GM12873 (cell line): Measurements from ENCODE around the gene NUP107.

ENCODE experiments used
- TF ChIP-seq, protein P1 (sequence below): IDR thresholded peaks from 2 replicates; pipeline ENCODE4 v1.5.1; 2012; ENCODE audit warnings: low read depth, mild to moderate bottlenecking, moderate library complexity, low read length, control low read depth; ENCODE audit not compliant: insufficient read depth; ENCODE audit errors: missing control alignments

NUP107 gene

DNA sequence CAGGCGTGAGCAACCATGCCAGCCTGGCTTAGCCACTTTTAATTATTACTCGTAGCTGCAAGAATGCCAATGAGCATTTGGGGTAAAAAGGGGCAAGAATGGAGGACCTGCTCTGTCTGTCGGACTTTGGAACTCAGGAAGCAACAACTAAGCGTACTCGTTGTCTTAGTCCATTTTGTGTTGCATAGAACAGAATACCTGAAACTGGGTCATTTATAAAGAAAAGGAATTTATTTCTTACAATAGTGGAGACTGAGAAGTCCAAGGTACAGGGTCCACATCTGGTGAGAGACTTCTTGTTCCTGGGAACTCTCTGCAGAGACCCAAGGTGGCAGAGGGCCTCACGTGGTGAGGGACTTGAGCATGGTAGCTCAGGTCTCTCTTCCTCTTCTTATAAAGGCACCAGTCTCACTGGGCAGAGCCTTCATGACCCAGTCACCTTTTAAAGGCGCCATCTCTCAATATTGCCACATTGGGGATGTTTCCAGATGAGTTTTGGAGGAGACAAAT lies 88.4 kb downstream of the NUP107 start:
- TF ChIP-seq, protein P1, sequence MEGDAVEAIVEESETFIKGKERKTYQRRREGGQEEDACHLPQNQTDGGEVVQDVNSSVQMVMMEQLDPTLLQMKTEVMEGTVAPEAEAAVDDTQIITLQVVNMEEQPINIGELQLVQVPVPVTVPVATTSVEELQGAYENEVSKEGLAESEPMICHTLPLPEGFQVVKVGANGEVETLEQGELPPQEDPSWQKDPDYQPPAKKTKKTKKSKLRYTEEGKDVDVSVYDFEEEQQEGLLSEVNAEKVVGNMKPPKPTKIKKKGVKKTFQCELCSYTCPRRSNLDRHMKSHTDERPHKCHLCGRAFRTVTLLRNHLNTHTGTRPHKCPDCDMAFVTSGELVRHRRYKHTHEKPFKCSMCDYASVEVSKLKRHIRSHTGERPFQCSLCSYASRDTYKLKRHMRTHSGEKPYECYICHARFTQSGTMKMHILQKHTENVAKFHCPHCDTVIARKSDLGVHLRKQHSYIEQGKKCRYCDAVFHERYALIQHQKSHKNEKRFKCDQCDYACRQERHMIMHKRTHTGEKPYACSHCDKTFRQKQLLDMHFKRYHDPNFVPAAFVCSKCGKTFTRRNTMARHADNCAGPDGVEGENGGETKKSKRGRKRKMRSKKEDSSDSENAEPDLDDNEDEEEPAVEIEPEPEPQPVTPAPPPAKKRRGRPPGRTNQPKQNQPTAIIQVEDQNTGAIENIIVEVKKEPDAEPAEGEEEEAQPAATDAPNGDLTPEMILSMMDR, result no peak

DNA sequence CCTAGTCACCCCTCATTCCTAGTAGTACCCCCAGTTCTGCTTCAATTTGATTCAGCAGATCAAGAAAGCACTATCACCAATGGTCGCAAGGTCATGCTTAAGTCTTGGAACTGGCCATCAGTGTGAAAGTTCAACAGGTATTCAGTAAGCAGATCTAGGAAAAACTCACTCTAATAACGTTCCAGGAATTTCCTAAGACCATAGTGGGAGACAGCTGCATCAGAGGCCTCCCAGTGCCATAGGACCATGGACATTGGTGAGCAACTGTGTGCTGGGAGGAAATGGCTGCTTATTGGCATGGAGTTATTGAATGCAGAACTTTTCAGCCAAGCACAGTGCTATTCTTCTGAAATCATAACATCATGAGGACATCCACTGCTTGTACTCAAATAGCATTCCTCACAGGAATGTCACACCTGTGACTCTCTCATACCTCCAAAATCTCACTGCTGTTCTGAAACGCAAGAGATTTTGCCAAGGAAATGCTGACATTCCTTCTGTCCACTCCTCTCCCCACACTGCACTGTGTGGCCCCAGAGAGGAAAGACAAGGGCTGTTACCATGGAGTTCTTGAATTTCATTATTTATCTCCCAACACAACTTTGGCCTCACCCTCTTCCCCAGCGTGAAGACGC lies 90.3 kb downstream of the NUP107 start:
- TF ChIP-seq, protein P1, result no peak

DNA sequence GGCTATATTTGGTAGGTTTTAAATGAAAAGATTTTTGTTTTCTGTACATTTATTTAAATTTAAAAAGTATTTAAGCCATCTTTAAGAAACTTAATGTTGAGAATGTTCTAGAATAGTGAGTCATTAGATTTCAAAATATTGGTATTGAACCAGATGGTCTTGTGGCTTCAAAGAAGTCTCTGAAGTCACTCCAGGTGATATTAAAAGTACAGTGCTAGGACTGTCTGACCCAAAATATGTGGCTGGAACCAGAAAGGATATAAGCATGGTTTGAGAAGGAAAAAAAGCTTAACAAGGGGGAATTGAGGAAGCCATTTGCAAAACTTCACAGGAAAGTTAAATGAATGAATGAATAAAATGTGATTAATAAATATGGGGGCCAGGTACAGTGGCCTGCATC lies 92.5 kb downstream of the NUP107 start:
- TF ChIP-seq, protein P1, result no peak

DNA sequence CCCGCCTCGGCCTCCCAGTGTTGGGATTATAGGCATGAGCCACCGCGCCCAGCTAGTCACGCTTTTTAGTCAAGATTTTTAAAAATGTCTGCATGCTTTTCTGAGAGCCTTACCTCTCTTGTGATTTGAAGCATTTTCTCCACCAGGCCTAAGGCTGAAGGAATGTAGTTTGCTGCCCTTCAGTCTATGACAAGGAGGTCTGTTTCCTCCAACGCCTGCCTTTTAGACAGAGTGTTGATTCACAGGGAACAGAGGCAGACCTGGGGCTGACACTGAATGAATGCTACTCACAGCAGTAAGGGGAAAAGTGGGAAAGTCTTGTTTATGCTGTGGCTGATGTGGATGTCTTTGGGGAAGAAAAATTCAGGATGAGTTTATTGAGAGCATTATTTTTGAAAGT lies 94.0 kb downstream of the NUP107 start:
- TF ChIP-seq, protein P1, result no peak

DNA sequence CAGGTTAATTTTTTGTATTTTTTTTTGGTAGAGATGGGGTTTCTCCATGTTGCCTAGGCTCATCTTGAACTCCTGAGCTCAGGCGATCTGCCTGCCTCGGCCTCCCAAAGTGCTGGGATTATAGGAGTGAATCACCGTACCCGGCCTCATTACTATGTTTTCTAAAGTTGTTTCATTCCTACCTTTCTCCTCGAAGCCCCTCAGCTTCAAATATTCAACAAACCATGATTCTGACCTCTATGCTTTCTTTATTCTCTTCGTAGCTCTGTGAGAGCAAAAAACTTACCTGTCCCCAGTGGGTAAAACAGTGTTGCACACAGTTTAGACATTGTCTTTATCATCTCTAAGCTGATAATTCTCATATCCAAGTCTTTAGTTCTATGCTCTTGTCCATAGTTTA lies 95.0 kb downstream of the NUP107 start:
- TF ChIP-seq, protein P1, result no peak

DNA sequence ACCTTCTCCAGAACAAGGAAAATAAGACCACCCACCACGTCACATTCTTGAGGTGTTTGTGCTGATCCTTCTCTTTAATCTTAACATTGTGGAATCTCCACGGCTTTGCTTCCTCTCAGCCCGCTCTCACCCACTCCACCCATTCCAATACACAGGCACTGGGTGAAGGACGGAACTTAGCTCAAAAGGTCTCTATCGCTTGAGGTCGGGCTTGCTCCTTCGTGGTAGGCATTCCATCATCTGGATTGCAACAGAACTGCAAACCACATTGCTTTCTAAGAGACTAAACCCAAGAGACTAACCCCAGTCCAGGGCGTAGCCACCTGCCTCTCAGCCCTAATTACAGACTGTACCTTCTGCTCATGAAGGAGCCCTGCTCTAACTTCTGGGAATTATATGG lies 97.2 kb downstream of the NUP107 start:
- TF ChIP-seq, protein P1, result no peak

DNA sequence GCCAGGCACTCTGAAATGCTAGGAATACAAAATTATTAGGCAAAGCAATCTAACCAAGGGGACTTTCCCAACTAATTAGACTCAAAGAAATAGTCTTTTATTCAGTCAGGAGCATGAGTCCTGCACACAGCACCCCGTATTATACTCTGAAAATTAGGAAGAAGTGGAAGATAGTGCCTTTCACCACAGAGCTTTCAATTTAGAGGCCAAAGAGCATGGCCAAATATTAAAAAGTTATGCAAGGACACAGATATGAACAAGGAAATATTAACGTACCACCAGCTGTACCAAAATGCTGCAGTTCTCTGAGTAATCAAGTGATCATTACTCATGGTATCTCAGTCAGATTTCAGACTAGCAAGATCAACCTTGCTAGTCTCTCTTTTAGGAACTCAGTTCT lies 98.6 kb downstream of the NUP107 start:
- TF ChIP-seq, protein P1, result no peak
